ENCODE data around the gene RNF114.

DNA sequence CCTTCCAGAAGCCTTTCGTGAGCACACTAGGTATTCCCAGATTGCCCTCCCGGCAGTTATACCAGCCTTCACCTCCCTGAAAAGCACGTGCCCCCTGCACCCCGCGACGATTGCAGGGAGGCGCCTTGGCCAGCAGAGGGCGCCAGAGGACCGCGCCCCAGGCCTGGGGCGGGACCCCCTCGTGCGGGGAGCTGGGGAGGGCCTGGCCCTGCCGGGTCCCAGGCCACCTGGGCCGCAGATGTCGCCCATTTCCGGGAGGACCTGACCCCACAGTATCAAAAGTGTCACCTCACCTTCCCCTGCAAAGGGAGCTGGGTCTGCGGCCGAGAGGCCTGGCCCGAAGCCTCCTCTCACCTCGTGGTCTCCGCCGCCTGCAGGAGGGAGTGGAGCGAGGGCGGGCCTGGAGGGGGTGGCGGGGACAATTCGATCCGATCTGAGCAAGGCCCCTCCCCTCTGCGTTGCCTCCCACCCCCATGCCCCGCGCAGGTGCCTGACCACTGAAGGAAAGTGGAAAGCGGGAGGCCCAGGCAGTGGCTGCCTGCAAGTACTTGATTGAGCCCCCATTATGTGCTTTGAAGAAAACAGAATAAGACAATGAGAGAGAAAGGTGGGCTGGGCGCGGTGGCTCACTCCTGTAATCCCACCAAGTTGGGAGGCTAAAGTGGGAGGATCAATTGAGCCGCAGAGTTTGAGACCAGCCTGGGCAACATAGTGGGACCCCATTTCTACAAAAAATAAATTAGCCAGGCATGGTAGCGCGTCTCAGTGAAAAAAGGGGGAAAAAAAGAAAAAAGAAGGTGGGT is 43.0 kb downstream of the RNF114 start:
- TF ChIP-seq CTCF (conservative IDR thresholded peaks at IDR 0.05 in 1 of 2, IDR thresholded peaks at IDR 0.05 in 1 of 2; ENCODE audit: extremely low read depth in 1 of 2, insufficient read depth in 1 of 2, low read depth in 1 of 2, low read length in 2 of 2) (peak; percentile 89 to 100), EZH2 (IDR thresholded peaks at IDR 0.05; ENCODE audit: borderline replicate concordance, low read length) (no peak)

Data from mammary epithelial cell (primary cell).